ENCODE measurements around the gene GAP43.

GRCh38 chr3:115704661-115705338 is 81.5 kb downstream of the GAP43 start:
- TF ChIP-seq, protein P1, sequence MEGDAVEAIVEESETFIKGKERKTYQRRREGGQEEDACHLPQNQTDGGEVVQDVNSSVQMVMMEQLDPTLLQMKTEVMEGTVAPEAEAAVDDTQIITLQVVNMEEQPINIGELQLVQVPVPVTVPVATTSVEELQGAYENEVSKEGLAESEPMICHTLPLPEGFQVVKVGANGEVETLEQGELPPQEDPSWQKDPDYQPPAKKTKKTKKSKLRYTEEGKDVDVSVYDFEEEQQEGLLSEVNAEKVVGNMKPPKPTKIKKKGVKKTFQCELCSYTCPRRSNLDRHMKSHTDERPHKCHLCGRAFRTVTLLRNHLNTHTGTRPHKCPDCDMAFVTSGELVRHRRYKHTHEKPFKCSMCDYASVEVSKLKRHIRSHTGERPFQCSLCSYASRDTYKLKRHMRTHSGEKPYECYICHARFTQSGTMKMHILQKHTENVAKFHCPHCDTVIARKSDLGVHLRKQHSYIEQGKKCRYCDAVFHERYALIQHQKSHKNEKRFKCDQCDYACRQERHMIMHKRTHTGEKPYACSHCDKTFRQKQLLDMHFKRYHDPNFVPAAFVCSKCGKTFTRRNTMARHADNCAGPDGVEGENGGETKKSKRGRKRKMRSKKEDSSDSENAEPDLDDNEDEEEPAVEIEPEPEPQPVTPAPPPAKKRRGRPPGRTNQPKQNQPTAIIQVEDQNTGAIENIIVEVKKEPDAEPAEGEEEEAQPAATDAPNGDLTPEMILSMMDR (IDR thresholded peaks at IDR 0.05): no peak
- TF ChIP-seq POLR2A (IDR thresholded peaks at IDR 0.05) (no peak), POLR2AphosphoS5 (IDR thresholded peaks at IDR 0.05; ENCODE audit: insufficient read depth in 1 of 2, low read depth in 1 of 2) (no peak)

All from vagina (tissue), 2 donors.